ENCODE results near the gene JMJD8.

Gene JMJD8

DNA sequence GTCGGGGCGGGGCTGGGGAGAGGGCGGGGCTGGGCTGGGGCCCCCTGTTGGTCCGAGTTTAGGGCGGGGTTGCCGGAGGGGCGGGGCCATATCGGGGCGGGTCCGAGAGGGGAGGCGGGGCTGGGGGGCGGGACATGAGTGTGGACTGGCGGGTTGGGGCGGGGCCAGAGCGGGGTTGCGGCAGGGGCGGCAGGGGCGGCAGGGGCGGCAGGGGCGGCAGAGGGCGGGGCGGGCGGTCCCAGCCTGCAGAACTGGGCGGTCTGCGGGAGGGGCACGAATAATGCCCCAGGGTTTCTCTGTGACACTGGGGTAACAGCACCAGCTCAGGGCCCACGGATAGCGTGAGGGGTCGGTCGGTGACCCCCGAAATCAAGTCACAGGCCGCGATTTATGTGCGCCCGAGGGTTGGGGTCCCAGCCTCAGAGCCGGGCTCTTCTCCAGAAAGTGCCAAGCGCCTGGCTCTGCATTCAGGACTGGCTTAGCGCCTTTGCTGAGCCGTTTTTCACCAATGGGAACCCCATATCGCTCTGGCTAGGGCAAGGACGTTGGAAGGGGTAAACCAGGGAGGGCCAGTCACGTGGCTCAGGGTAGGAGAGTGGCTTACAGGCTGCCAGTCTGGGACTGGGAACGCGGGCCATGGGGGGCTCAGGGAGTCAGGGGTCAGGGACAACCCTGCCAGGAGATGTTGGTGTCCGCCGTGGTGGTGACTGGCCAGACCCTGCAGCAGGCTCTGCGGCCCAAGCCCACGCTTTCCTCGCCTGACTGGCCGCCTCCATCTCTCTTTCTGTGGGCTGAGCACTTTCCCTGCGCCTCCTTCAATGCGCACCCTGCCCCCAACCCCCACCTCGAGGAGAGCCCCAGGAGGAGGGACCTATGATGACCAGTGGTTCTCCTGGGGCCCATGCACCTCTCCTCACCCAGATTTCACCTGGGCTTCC is 46.8 kb downstream of the JMJD8 start:
- DNase-seq: peak; percentile 83

DNA sequence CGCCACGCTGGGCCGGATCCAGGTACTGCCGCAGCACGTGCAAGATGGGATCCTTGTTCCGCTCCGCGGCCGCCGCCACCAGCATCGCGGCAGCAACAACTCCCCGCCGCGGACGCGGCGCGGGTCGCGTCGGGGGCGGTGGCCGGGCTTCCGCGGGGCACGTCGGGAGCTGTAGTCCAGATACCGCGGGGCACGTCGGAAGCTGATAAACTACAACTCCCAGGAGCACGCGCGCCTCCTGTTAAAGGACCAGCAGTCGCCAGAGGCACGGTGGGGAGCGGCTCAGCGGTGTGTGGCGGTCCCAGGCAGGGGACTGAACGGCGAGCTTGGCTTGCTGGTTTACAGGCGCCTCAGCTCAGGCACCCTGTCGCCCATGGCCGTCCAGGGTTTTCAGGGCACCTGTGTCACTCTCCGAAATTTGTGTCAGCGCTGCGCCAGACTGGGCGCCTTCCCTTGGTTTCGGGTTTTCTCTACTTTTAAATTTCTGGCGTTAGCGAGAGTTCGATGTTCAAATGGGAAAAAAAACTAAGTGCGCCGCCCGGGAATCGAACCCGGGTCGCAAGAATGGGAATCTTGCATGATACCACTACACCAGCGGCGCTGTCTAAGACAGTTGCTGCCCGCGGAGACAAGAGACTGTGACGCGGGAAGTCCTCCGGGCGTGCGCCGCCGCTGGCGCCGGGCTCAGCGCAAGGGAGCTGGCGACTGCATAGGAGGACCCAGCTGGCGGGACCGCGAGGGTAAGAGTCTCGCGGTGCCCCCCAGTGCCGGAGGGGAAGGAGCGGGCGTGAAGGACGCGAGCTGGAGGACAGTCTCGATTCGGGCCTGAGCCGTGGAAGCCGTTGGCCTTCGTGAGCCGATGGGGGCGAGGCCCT is 47.7 kb downstream of the JMJD8 start, which contains the start of gene METTL26:
Gene METTL26, minus strand, starts transcription at position 100 of the 875 bp plus-strand sequence. Its CDS starts 15 bp downstream, at position 85.
- peak; percentile 95 for DNase-seq

DNA sequence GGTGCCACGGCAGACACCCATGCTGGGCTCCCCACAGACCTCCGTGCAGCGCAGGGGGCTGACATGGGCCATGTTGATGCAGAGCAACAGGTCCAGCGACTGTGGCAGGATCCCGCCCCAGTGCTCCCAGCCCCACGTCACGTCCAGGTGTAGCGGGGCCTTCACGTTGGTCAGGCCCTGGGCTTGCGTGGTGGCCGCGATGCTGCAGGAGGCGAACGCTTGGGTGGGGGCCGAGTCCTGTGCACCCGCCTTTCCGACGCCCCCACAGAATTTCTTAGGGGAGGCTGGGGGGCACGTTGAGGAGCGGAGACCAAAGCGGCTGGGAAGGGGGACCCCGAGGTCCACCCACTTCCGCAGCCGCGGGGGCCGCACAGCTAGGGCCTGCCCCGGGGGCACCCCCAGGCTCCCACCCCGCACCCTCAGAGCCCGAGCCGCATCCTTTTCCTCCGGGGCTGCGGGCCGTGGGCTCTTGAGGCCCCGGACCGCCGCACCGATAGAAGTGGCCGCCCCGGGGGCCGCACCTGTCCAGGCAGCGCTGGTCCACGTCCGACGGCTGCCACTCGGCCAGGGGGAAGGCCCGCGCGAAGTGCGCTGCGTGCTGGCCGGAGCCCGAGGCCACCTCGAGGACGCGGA is 48.4 kb downstream of the JMJD8 start:
- no peak for DNase-seq

DNA sequence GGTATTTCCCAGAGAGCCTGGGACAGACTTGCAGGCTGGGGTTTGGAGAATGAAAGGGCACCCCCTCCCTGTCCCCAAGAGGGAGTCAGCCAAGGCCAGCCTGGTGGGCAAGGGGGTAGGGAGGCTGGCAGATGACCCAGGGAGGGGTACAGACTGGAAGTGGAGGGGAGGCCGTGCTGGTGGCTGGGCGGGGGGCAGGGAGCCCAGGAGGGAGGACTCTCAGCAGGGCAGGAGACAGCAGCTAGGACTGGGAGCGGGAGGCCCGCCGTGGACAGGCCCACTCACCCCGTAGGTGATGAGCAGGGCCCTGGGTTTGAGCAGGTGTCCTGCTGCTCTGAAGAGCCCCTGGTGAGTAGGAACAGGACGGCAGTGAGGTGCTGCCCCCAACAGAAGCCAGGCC is 49.1 kb downstream of the JMJD8 start:
- DNase-seq: no peak

DNA sequence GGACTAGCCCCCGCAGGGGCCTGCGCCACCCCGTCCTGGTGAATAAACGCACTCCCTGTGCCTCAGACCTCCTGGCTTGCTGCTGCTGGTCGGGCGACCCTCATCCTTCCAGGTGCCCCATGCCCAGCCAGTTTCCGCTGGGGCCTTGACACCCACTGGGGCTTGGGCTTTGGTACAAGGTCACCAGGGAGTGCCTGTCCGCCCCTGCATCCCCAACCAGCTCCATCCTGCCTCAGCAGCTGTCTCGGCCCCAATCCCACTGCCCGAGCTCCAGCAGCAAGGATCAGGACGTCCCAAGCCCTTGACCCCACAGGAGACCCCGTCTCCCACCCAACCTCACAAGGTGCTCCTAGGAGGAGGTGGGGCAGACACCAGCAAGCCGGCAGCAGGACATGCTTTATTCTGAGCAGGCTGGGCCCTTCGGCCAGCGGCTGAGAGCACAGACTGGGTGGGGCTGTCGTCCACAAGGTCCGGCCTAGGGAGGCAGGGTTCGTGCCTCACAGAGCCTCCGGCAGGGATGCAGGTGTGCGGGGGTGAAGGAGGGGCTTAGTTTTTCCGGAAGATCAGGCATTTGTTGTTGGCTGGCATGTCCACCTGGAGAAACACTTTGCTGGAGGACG is 50.0 kb downstream of the JMJD8 start:
- DNase-seq: no peak

DNA sequence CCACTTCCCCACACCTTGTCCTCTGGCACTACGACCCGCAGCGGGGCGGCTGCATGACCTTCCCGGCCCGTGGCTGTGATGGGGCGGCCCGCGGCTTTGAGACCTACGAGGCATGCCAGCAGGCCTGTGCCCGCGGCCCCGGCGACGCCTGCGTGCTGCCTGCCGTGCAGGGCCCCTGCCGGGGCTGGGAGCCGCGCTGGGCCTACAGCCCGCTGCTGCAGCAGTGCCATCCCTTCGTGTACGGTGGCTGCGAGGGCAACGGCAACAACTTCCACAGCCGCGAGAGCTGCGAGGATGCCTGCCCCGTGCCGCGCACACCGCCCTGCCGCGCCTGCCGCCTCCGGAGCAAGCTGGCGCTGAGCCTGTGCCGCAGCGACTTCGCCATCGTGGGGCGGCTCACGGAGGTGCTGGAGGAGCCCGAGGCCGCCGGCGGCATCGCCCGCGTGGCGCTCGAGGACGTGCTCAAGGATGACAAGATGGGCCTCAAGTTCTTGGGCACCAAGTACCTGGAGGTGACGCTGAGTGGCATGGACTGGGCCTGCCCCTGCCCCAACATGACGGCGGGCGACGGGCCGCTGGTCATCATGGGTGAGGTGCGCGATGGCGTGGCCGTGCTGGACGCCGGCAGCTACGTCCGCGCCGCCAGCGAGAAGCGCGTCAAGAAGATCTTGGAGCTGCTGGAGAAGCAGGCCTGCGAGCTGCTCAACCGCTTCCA is 50.6 kb downstream of the JMJD8 start:
- no peak for DNase-seq

DNA sequence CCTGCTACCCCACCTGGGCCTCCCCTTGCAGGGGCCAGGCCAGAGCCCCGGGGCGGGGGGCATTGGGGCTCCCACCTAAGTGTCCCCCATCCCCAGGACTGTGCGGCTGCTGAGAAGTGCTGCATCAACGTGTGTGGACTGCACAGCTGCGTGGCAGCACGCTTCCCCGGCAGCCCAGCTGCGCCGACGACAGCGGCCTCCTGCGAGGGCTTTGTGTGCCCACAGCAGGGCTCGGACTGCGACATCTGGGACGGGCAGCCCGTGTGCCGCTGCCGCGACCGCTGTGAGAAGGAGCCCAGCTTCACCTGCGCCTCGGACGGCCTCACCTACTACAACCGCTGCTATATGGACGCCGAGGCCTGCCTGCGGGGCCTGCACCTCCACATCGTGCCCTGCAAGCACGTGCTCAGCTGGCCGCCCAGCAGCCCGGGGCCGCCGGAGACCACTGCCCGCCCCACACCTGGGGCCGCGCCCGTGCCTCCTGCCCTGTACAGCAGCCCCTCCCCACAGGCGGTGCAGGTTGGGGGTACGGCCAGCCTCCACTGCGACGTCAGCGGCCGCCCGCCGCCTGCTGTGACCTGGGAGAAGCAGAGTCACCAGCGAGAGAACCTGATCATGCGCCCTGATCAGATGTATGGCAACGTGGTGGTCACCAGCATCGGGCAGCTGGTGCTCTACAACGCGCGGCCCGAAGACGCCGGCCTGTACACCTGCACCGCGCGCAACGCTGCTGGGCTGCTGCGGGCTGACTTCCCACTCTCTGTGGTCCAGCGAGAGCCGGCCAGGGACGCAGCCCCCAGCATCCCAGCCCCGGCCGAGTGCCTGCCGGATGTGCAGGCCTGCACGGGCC is 51.4 kb downstream of the JMJD8 start:
- DNase-seq: no peak

DNA sequence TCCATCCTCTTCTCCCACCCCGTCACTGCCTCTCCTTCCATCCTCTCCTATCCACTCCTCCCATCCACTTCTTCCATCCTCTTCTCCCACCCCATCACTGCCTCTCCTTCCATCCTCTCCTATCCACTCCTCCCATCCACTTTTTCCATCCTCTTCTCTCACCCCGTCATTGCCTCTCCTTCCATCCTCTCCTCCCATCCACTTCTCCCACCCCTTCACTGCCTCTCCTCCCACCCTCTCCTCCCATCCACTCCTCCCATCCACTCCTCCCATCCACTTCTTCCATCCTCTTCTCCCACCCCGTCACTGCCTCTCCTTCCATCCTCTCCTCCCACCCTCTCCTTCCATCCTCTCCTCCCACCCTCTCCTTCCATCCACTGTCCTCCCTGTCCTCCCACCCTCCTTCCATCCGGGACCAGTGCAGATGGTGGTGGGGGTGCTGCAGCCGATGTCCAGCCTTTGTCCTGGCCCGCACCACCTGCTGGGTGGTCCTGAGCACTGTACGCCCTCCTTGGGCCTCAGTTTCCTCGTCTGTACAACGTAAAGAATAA is 52.3 kb downstream of the JMJD8 start:
- DNase-seq: no peak
